NB4 (cell line): ENCODE results near the gene UTP25.

ENCODE experiments used
- DNase-seq: peaks from one replicate; pipeline ENCODE4 v3.0.0; 2010; ENCODE audit warnings: low read depth
- H3K4me3 ChIP-seq: one replicate; pipeline ENCODE4 v1.5.1; 2011; ENCODE audit warnings: mild to moderate bottlenecking, low read depth, low read length, moderate library complexity
- CTCF ChIP-seq: IDR thresholded peaks from one replicate; pipeline ENCODE4 v1.5.1; 2012; ENCODE audit warnings: low read depth, low read length
- MAX ChIP-seq: IDR thresholded peaks from 2 replicates; pipeline ENCODE4 v1.6.1; 2011; ENCODE audit warnings: low read depth, low read length
- MYC ChIP-seq: IDR thresholded peaks from 2 replicates; pipeline ENCODE4 v1.6.1; 2011; ENCODE audit warnings: low read depth, low read length
- POLR2A ChIP-seq: IDR thresholded peaks from 2 replicates; pipeline ENCODE4 v1.6.1; 2011; ENCODE audit warnings: mild to moderate bottlenecking; ENCODE audit not compliant: insufficient read length; ENCODE audit errors: extremely low read depth

The UTP25 gene

GRCh38 chr1:209870151-209870831 lies 42.5 kb downstream of the UTP25 start:
- H3K4me3 ChIP-seq, result no peak overlapping the region
- no peak for DNase-seq
- TF ChIP-seq MYC, result no peak
- no peak for TF ChIP-seq MAX
- TF ChIP-seq POLR2A, result no peak
- no peak for TF ChIP-seq CTCF

GRCh38 chr1:209871006-209871405 lies 43.2 kb downstream of the UTP25 start:
- H3K4me3 ChIP-seq, result no peak overlapping the region
- TF ChIP-seq MYC, result no peak
- TF ChIP-seq POLR2A, result no peak
- no peak for TF ChIP-seq CTCF
- no peak for TF ChIP-seq MAX
- no peak for DNase-seq

GRCh38 chr1:209871430-209871829 lies 43.7 kb downstream of the UTP25 start:
- DNase-seq, result no peak
- TF ChIP-seq MAX (no peak), POLR2A (no peak), CTCF (no peak), MYC (no peak)
- H3K4me3 ChIP-seq, result no peak overlapping the region

- no peak for DNase-seq
- TF ChIP-seq POLR2A (no peak), CTCF (no peak), MAX (no peak), MYC (no peak)
- H3K4me3 ChIP-seq, result no peak overlapping the region
Measured at GRCh38 chr1:209873067-209873799, 45.5 kb downstream of the UTP25 start.

GRCh38 chr1:209875515-209875914 lies 47.7 kb downstream of the UTP25 start:
- DNase-seq, result no peak
- no peak overlapping the region for H3K4me3 ChIP-seq
- no peak for TF ChIP-seq CTCF
- TF ChIP-seq POLR2A, result no peak
- TF ChIP-seq MYC, result no peak
- TF ChIP-seq MAX, result no peak
